Ovary (tissue), 3 donors: ENCODE measurements around the gene PRR5.

Source experiments
- EP300 ChIP-seq: sonication (generic); formaldehyde crosslinking; IDR thresholded peaks from one replicate; pipeline ENCODE4 v1.6.1; 2017; ENCODE audit warnings: antibody characterized with exemption
- POLR2A ChIP-seq: fragments of 450-650 bp; IDR thresholded peaks from one replicate; pipeline ENCODE4 v1.6.1; 2017; ENCODE audit warnings: antibody characterized with exemption, mild to moderate bottlenecking, moderate library complexity
- TF ChIP-seq, protein P1 (sequence below), 3 donors: fragments of 450-650 bp in 2 of 3; fragments of 200-600 bp in 1 of 3; IDR thresholded peaks; one replicate each; pipeline versions ENCODE4 v1.5.1 to v1.8.0; 2016 to 2022; ENCODE audit warnings: antibody characterized with exemption in 3 of 3, mild to moderate bottlenecking in 1 of 3
- donor health status: DM: no; HTN: no; CAD: no.

DNA sequence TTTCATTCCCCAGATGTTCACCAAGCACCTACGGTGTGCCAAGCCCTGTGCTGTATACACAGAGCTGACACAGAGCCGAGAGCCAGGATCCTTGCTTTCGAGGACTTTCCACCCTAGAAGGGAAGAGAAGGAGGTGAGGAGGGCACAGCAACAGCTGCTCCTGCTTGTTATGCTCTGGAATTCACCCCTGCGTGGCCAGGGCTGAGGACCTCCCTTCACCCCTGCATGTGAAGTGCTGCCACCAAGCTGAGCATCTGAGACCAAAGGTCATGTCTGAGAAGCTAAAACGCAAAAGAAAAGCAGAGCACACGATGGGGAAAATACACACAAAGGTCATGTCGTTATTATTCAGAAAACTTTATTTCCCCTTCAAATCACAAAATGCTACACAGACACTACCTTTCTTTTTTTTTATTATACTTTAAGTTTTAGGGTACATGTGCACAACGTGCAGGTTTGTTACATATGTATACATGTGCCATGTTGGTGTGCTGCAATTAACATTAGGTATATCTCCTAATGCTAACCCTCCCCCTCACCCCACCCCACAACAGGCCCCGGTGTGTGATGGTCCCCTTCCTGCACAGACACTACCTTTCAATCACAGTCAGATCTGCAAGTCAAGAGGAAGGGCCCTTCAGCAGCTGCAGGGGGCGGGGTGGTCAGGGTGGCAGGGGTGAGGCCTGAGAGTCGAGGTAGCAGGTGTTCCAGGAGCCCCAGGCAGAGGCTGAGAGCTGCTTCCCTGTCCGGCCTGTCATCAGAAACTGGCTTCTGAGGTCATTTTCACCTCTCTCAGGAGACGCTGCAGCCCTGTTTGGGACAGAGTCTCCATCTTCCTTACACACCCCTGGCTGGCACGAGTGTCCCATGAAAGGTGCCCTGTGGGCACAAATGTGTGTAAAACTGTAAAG is 40.1 kb upstream of the PRR5 start:
- TF ChIP-seq, protein P1, sequence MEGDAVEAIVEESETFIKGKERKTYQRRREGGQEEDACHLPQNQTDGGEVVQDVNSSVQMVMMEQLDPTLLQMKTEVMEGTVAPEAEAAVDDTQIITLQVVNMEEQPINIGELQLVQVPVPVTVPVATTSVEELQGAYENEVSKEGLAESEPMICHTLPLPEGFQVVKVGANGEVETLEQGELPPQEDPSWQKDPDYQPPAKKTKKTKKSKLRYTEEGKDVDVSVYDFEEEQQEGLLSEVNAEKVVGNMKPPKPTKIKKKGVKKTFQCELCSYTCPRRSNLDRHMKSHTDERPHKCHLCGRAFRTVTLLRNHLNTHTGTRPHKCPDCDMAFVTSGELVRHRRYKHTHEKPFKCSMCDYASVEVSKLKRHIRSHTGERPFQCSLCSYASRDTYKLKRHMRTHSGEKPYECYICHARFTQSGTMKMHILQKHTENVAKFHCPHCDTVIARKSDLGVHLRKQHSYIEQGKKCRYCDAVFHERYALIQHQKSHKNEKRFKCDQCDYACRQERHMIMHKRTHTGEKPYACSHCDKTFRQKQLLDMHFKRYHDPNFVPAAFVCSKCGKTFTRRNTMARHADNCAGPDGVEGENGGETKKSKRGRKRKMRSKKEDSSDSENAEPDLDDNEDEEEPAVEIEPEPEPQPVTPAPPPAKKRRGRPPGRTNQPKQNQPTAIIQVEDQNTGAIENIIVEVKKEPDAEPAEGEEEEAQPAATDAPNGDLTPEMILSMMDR (IDR thresholded peaks at IDR 0.05) = no peak
- no peak for TF ChIP-seq POLR2A
- TF ChIP-seq EP300 = no peak
